ENCODE results near the gene TXNIP. TPM values are rescaled to one million over a fixed set of nuclear protein-coding genes. Genes with fewer than 3 reads are reported as not detected.
"Not testable (repeated sequence)": the region's sequence is repeated elsewhere in the genome, so short reads cannot be mapped to it uniquely, and the experiment has no call there.

Gene TXNIP
- total RNA-seq, 3 donors from 2014 or later = 683 to 1,682 (median 830) TPM

DNA sequence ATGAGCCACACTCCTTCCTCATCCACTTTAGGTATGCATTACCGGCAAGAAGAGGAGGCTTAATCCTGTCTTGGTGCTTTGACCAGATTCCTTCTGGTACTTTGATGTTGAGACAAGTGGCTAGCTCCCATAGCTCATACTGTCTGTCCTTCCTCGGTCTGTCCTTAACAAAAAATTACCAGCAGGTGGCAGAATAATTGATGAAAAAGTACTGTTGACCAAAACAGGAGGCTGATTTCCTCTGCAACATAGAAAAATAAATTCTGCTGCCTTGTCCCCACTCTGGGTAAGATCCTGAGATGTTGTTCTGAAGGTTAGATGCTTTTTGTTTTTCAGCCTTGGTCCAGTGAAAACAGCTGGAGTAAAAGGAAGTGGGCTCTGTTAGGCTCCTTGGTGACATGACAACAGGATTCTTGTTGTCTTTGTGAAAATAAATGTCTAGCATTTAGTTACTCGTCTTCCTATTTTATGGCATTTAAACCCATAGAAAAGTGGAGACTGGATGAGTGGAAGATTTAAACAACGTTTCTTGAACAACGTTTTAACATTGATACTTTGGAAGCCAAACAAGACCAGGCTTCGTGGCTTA, 36.3 kb upstream of the TXNIP start:
- Histone ChIP-seq H3K4me3 (no peak overlapping the region), H3K9me3 (no peaks in the 10 kb centered on the region), H3K36me3 (ENCODE audit: low read depth) (no peaks in the 10 kb centered on the region), H3K4me1 (ENCODE audit: low read depth) (peaks cover 13% of the 10 kb centered on the region)
- ATAC-seq (no peak), DNase-seq (no peak)
- intact Hi-C loops (cut with DNase I, micrococcal nuclease) = no loop called here
- TF ChIP-seq, protein P1, sequence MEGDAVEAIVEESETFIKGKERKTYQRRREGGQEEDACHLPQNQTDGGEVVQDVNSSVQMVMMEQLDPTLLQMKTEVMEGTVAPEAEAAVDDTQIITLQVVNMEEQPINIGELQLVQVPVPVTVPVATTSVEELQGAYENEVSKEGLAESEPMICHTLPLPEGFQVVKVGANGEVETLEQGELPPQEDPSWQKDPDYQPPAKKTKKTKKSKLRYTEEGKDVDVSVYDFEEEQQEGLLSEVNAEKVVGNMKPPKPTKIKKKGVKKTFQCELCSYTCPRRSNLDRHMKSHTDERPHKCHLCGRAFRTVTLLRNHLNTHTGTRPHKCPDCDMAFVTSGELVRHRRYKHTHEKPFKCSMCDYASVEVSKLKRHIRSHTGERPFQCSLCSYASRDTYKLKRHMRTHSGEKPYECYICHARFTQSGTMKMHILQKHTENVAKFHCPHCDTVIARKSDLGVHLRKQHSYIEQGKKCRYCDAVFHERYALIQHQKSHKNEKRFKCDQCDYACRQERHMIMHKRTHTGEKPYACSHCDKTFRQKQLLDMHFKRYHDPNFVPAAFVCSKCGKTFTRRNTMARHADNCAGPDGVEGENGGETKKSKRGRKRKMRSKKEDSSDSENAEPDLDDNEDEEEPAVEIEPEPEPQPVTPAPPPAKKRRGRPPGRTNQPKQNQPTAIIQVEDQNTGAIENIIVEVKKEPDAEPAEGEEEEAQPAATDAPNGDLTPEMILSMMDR (IDR thresholded peaks at IDR 0.05) = no peak

- TF ChIP-seq, protein P1 (IDR thresholded peaks at IDR 0.05) = no peak
- Histone ChIP-seq H3K4me3 (no peak overlapping the region), H3K9me3 (no peaks in the 10 kb centered on the region), H3K4me1 (ENCODE audit: low read depth) (peaks cover 8% of the 10 kb centered on the region), H3K36me3 (ENCODE audit: low read depth) (no peaks in the 10 kb centered on the region)
- no peak for ATAC-seq
- intact Hi-C loops (cut with DNase I, micrococcal nuclease) = no loop called here
- DNase-seq = no peak
These were observed 35.1 kb upstream of the TXNIP start for GRCh38 chr1:146031476-146031875.

- DNase-seq = no peak
- no peak overlapping the region for H3K4me3 ChIP-seq
- no peaks in the 10 kb centered on the region for H3K4me1 ChIP-seq (ENCODE audit: low read depth)
- intact Hi-C loops (cut with DNase I, micrococcal nuclease) = no loop called here
- H3K9me3 ChIP-seq = no peaks in the 10 kb centered on the region
- ATAC-seq = no peak
- no peaks in the 10 kb centered on the region for H3K36me3 ChIP-seq (ENCODE audit: low read depth)
- TF ChIP-seq, protein P1 (IDR thresholded peaks at IDR 0.05) = no peak
These were observed 32.7 kb upstream of the TXNIP start for GRCh38 chr1:146029117-146029516.

DNA sequence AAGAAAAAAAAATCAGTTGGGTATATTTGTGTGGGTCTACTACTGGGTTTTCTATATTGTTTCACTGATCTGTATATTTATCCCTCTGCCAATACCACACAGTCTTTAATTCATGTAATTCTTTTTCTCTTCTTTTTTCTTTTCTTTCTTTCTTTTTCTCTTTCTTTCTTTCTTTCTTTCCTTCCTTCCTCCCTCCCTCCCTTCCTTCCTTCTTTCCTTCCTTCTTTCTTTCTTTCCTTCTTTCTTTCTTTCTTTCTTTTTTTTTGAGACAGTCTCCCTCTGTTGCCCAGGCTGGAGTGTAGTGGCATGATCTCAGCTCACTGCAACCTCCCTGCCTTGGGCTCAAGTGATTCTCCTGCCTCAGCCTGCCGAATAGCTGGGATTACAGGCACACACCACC, 30.3 kb upstream of the TXNIP start:
- ATAC-seq; H3K36me3 ChIP-seq (ENCODE audit: low read depth); H3K4me1 ChIP-seq (ENCODE audit: low read depth); intact Hi-C loops (cut with DNase I, micrococcal nuclease); DNase-seq; H3K9me3 ChIP-seq; H3K4me3 ChIP-seq: not testable (repeated sequence)

DNA sequence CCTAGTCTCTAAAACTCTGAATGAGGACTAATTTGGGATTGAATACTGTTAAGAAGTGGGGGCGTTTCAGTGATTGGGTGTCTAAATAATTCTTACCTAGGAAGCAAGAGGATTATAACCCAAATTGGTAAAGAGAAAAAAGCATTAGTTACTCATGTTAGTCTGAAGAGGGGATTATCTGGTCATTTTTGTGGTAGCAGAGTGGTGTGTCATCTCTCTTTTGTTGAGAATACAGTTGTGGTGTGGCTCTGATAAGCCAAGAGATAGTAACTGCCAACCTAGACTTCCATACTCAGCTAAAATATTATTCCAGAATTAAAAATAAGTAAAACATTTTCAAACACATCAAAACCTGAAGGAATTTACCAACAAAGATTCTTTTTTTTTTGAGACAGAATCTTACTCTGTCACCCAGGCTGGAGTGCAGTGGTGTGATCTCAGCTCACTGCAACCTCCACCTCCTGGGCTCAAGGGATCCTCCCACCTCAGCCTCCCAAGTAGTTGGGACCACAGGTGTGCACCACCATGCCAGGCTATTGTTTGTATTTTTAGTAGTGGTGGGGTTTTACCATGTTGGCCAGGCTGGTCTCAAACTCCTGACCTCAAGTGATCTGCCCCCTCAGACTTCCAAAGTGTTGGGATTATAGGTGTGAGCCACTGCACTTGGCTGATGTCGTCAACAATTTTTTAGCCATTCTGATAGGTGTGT, 29.6 kb upstream of the TXNIP start:
- H3K36me3 ChIP-seq (ENCODE audit: low read depth); DNase-seq; H3K9me3 ChIP-seq; H3K4me1 ChIP-seq (ENCODE audit: low read depth); intact Hi-C loops (cut with DNase I, micrococcal nuclease); H3K4me3 ChIP-seq; ATAC-seq: not testable (repeated sequence)

- H3K4me1 ChIP-seq (ENCODE audit: low read depth) = peaks cover 5% of the 10 kb centered on the region
- ATAC-seq = no peak
These were observed 26.2 kb upstream of the TXNIP start for GRCh38 chr1:146022403-146023127.

More at GRCh38 chr1:146022403-146023127, 26.2 kb upstream of the TXNIP start:
- no peak overlapping the region for H3K4me3 ChIP-seq
- no peak for DNase-seq
- no peaks in the 10 kb centered on the region for H3K36me3 ChIP-seq (ENCODE audit: low read depth)
- TF ChIP-seq, protein P1 (IDR thresholded peaks at IDR 0.05) = no peak
- intact Hi-C loops (cut with DNase I, micrococcal nuclease) = no loop called here
- no peaks in the 10 kb centered on the region for H3K9me3 ChIP-seq

Data from mucosa of descending colon (tissue), 3 donors.